MG63 (cell line): ENCODE results near the gene HIC1. TPM values are rescaled to one million over a fixed set of nuclear protein-coding genes. Genes with fewer than 3 reads are reported as not detected.
"Not testable (repeated sequence)": the region's sequence is repeated elsewhere in the genome, so short reads cannot be mapped to it uniquely, and the experiment has no call there.

Source experiments
- DNase-seq: peaks from one replicate; pipeline ENCODE4 v3.0.0-alpha.2; 2020
- H3K27me3 ChIP-seq: fragments of 250-450 bp; sonication (Bioruptor Pico); 2 replicates; pipeline ENCODE4 v1.5.1; 2020; ENCODE audit warnings: mild to moderate bottlenecking, moderate library complexity
- H3K36me3 ChIP-seq: fragments of 250-450 bp; sonication (Bioruptor Pico); 2 replicates; pipeline ENCODE4 v1.5.1; 2020; ENCODE audit warnings: mild to moderate bottlenecking, moderate library complexity
- H3K4me3 ChIP-seq: fragments of 250-450 bp; sonication (Bioruptor Pico); 2 replicates; pipeline ENCODE4 v1.5.1; 2020; ENCODE audit warnings: mild to moderate bottlenecking, moderate library complexity
- H3K9me3 ChIP-seq: fragments of 250-450 bp; sonication (Bioruptor Pico); 2 replicates; pipeline ENCODE4 v1.5.1; 2020; ENCODE audit warnings: mild to moderate bottlenecking, moderate library complexity
- total RNA-seq: library from RNA; depleted of rRNA; stranded (reverse); fragments of >200 nt; shearing (Covaris generic); gene quantifications from 2 replicates; pipeline ENCODE4 v1.2.3, GENCODE V29; 2014; ENCODE audit warnings: low replicate concordance; rRNA removed

The HIC1 gene
- 0.89 and 1.1 TPM in 2 replicates for total RNA-seq

DNA sequence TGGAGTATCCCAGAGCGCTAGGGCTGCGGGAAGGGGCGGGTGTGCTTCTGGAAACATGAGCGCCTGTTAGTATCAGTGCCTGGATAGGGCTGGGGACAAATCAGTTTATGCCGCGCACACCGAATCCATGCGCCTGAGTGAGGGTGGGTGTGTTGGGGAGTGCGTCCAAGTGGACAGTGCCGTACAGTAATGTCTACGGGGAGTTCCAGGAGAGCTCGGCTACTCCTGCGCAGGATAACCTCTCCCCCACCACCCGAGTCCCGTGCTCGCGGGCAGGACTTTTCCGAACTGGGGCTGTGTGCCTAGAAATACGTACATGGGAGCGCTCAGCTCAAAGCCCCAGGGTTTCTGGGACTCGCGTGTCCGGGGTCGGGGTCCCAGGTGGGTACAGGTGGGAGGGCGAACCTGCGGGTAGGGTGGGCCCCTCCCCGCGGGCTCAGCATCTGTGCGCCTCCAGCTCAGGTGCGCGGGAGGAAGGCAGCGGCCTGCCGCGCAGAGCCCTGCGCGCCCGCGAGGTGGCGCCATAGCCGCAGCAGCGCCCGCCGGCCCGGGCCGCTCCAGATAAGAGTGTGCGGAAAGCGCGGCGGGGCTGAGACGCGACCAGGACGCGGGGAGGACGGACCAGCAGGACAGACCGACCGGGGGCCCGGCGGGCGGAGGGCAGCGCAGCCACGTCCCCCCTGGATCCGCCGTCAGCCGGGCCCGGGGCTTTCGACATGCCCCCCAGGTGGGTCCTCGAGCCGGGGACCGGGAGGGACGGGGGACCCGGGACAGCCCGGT, at the start of gene HIC1:
Gene HIC1 (plus strand): TSS at position 592 of the 780 bp plus-strand sequence. CDS start 1,588 bp downstream, outside the sequence.
- H3K27me3 ChIP-seq: no peaks in the 10 kb centered on the region
- H3K9me3 ChIP-seq: no peaks in the 10 kb centered on the region
- H3K36me3 ChIP-seq: no peaks in the 10 kb centered on the region
- peak within 1 kb of the TSS; percentile 62 for H3K4me3 ChIP-seq
- DNase-seq: peak; percentile 69

GRCh38 chr17:2008332-2009126, 46.4 kb upstream of the HIC1 start:
- Histone ChIP-seq H3K4me3 (no peak overlapping the region), H3K27me3 (no peaks in the 10 kb centered on the region), H3K9me3 (no peaks in the 10 kb centered on the region), H3K36me3 (no peaks in the 10 kb centered on the region)
- no peak for DNase-seq

DNA sequence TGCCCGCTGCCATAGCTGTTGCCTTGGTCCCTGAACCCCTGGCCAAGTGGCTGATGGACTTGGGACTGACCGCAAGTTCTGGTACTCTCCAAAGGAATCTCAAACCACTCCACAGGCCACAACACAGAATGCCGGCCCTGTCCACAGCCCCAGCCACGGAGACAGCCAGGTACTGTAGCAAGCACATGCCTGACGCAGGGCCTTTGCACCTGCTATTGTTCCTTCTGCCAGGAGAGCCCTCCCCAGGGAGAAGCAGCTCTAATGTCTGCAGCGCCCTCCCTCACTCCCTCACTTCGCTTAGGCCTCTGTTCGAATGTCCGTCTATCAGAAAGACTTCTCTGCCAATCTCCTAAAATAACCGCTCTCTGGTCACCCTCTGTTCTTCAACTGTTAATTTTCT, 45.2 kb upstream of the HIC1 start:
- H3K4me3 ChIP-seq: no peak overlapping the region
- no peaks in the 10 kb centered on the region for H3K36me3 ChIP-seq
- DNase-seq: no peak
- H3K27me3 ChIP-seq: no peaks in the 10 kb centered on the region
- no peaks in the 10 kb centered on the region for H3K9me3 ChIP-seq

GRCh38 chr17:2011411-2012371, 43.2 kb upstream of the HIC1 start:
- H3K4me3 ChIP-seq: no peak overlapping the region
- H3K27me3 ChIP-seq: no peaks in the 10 kb centered on the region
- H3K36me3 ChIP-seq: no peaks in the 10 kb centered on the region
- peak; percentile 86 for DNase-seq
- H3K9me3 ChIP-seq: no peaks in the 10 kb centered on the region

- DNase-seq: no peak
- Histone ChIP-seq H3K9me3 (no peaks in the 10 kb centered on the region), H3K27me3 (no peaks in the 10 kb centered on the region), H3K36me3 (no peaks in the 10 kb centered on the region), H3K4me3 (no peak overlapping the region)
These were observed 42.4 kb upstream of the HIC1 start for GRCh38 chr17:2012499-2012898.

DNA sequence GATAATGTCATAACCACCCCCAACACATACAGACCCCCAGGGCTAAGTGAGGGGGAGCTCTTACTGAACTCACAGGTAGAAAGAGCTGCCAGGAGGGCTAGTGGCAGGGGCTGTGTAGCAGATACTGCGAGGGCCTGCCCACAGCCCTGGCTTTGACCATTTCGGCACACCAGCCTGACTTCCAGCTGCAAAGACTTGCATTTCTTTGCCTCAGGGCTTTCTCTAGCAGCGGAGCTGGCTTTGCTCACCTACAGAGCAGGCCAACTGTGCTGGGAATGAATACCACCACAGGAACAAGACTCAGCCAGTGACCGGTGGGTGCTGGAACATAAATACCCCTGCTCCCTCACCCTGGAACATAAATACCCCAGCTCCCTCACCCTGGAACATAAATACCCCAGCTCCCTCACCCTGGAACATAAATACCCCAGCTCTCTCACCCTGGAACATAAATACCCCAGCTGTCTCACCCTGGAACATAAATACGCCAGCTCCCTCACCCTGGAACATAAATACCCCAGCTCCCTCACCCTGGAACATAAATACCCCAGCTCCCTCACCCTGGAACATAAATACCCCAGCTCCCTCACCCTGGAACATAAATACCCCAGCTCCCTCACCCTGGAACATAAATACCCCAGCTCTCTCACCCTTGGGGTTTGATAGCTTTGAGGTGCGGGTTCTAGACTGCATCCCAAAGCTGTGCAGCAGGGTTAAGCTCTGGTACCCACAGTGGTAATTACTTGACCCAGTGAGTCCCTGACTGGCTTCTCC, 41.5 kb upstream of the HIC1 start:
- not testable (repeated sequence) for H3K36me3 ChIP-seq, H3K4me3 ChIP-seq, H3K27me3 ChIP-seq, H3K9me3 ChIP-seq, DNase-seq

DNA sequence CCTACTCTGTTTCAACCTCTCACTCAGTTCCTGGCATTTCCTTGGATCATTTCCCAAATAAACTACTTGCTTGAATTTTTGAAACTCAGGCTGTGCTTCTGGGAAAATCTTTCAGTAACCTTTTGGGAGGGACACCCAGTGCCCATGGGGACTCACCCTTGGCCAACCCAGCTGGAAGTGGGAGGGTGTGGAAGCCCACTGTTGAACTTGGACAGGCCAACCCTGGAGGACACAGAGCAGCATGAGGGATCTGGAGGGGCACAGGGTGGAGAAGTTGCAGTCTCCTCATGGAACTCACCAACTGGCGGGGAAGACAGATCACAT, 40.9 kb upstream of the HIC1 start:
- Histone ChIP-seq H3K4me3 (no peak overlapping the region), H3K36me3 (no peaks in the 10 kb centered on the region), H3K9me3 (no peaks in the 10 kb centered on the region), H3K27me3 (no peaks in the 10 kb centered on the region)
- no peak for DNase-seq

GRCh38 chr17:2015314-2015713, 39.6 kb upstream of the HIC1 start:
- H3K36me3 ChIP-seq: no peaks in the 10 kb centered on the region
- DNase-seq: no peak
- no peaks in the 10 kb centered on the region for H3K9me3 ChIP-seq
- no peaks in the 10 kb centered on the region for H3K27me3 ChIP-seq
- no peak overlapping the region for H3K4me3 ChIP-seq

GRCh38 chr17:2016494-2016893, 38.4 kb upstream of the HIC1 start:
- H3K27me3 ChIP-seq: no peaks in the 10 kb centered on the region
- no peak for DNase-seq
- H3K36me3 ChIP-seq: no peaks in the 10 kb centered on the region
- no peak overlapping the region for H3K4me3 ChIP-seq
- no peaks in the 10 kb centered on the region for H3K9me3 ChIP-seq

DNA sequence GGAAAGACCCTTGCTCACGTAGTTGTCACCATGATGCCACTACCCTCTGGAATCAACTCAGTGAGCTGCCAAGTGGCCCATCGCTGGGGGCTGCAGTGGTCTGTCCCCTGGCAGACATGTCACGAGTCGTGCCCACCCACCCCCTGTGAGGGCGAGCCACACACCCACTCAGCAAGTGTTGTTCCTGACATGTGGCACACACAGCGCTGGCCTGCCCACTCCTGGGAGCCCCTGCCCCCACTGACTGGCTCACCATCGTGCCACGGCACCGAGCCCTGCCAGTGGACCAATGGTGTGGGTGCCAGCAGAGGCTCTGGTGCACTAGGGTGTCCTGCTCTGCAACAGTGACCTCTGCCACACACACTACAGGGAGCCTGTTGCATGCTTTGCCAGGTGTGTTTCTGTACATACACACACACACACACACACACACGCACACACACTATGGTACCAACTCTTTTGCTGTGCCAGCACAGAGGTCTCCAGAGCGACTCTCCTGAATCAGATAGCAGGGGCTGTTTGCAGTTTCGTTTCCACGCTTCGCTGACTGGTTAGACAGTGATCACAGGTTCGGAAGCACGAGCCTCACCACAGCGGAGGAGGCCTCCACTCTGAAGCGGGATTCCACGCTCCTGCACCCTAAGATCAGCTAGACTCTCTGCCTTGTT, 37.5 kb upstream of the HIC1 start:
- no peaks in the 10 kb centered on the region for H3K27me3 ChIP-seq
- DNase-seq: no peak

GRCh38 chr17:2018716-2019510, 36.0 kb upstream of the HIC1 start:
- H3K36me3 ChIP-seq: no peaks in the 10 kb centered on the region
- no peaks in the 10 kb centered on the region for H3K9me3 ChIP-seq
- no peaks in the 10 kb centered on the region for H3K27me3 ChIP-seq
- no peak for DNase-seq
- H3K4me3 ChIP-seq: no peak overlapping the region

More for the DNA sequence above, 37.5 kb upstream of the HIC1 start:
- Histone ChIP-seq H3K36me3 (no peaks in the 10 kb centered on the region), H3K9me3 (no peaks in the 10 kb centered on the region), H3K4me3 (no peak overlapping the region)

DNA sequence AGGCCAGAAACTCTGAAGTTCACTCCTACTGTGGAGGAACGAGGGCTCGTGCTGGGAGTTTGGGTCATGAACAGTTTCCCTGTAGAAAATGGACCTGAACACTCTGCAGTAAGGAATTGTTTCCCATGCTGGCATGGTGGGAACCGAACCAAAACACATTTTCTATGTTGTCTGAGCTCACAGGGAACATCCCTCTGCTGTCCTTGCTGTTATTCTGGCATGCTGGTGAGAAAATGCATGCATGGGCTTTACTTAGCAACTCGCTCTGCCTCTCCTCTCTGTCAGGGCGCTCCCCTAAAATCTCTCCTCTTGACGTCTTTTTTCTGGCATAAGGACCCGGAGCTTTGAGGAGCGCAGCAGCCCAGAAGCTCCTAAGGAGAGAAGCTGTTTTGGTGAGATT, 35.2 kb upstream of the HIC1 start:
- no peaks in the 10 kb centered on the region for H3K36me3 ChIP-seq
- no peaks in the 10 kb centered on the region for H3K9me3 ChIP-seq
- H3K27me3 ChIP-seq: no peaks in the 10 kb centered on the region
- no peak overlapping the region for H3K4me3 ChIP-seq
- DNase-seq: no peak

DNA sequence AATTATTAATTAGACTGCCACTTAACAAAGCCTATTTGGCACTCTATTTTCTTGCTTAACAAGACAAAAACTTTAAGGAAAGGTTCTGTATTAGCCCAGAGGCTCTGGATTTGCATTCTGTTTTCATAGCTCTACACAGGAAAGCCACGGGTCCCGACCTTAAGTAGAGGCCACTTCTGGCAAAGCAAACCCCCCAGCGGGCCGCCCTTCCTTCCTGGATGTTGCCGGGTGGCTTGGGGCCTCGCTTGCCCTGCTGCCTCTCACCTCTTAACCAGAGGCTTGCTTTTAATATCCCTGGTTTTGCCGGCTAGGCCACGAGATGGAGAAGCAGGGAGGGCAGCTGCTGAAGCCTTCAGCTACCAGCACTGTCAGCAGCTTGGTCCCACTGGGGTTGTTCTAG, 34.2 kb upstream of the HIC1 start:
- H3K27me3 ChIP-seq: no peaks in the 10 kb centered on the region
- no peaks in the 10 kb centered on the region for H3K9me3 ChIP-seq
- no peak for DNase-seq
- H3K4me3 ChIP-seq: no peak overlapping the region
- H3K36me3 ChIP-seq: no peaks in the 10 kb centered on the region

DNA sequence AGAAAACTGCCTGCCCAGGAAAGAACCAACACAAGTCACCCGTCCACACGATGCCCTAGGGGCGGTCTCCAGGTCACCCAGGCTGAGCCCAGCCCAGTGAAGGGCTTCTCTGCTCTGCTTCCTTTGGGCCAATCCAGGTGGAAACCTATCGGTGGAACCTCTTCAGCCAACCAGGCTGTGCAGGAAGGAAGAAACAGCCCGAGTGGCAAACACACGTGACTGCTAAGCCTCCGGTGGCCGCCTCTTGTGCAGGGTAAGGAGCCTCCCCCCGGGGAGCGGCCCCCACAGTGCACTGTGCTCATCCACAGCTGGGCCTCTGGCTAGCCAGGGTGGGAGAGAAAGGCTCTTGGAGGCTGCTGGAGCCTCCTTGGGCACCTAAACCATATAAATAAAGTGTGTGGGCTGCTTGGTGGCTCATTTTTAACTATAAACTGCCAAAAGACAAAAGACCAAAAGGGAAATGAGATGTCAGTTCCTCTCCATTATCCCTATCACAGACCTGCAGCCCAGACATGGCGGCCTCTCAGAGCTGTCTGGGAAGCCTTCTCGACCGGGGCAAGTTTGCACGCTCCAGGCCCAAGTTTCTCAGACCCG, 32.2 kb upstream of the HIC1 start:
- Histone ChIP-seq H3K27me3 (no peaks in the 10 kb centered on the region), H3K9me3 (no peaks in the 10 kb centered on the region), H3K36me3 (no peaks in the 10 kb centered on the region), H3K4me3 (no peak overlapping the region)
- no peak for DNase-seq

DNA sequence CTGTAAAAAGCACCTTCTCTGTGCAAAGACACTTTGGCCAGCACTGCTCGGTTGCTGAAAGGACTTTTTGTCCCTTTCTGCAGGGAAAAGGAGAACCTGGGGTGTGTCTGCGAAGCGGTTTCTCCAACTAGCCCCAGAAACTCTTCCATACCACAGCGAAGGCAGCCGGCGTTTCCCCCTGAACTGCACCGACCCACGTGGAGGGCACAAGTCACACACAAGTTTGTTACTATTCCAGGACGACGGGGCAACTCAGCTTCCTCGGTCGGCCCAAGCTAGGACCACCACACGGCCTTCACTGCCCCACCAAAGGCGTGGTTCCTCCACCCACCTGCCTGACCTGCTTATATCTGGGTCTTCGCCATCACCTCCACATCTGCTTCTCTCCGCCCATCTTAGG, 31.6 kb upstream of the HIC1 start:
- H3K9me3 ChIP-seq: no peaks in the 10 kb centered on the region
- DNase-seq: no peak
- no peaks in the 10 kb centered on the region for H3K27me3 ChIP-seq
- no peak overlapping the region for H3K4me3 ChIP-seq
- H3K36me3 ChIP-seq: no peaks in the 10 kb centered on the region
